Upper lobe of left lung (tissue), 6 donors: Measurements from ENCODE around the gene PCDHGB7. TPM values are rescaled to one million over a fixed set of nuclear protein-coding genes. Genes with fewer than 3 reads are reported as not detected.
"Not testable (repeated sequence)": the region's sequence is repeated elsewhere in the genome, so short reads cannot be mapped to it uniquely, and the experiment has no call there.

Source experiments
- ATAC-seq, 2 donors: fragments of 200-7000 bp; cut with Tn5 transposase; one replicate each; pipeline ENCODE4 v1.9.1; 2022; ENCODE audit warnings: mild to moderate bottlenecking in 2 of 2, moderate library complexity in 2 of 2; ENCODE audit not compliant: low FRiP score in 2 of 2
- DNase-seq, 2 donors: peaks; one replicate each; pipeline ENCODE4 v3.0.0-alpha.2; 2019 to 2020
- H3K27ac ChIP-seq, 4 donors: fragments of 200-600 bp; sonication (generic); one replicate each; pipeline ENCODE4 v1.5.1; 2016 to 2019
- H3K27me3 ChIP-seq, 4 donors: fragments of 200-600 bp; sonication (generic); one replicate each; pipeline ENCODE4 v1.5.1; 2017 to 2019
- H3K36me3 ChIP-seq, 4 donors: fragments of 200-600 bp; sonication (generic); one replicate each; pipeline ENCODE4 v1.5.1; 2016 to 2019
- H3K4me1 ChIP-seq, 4 donors: fragments of 200-600 bp; sonication (generic); one replicate each; pipeline ENCODE4 v1.5.1; 2018 to 2019
- H3K4me3 ChIP-seq, 4 donors: fragments of 200-600 bp; sonication (generic); one replicate each; pipeline ENCODE4 v1.5.1; 2017 to 2019; ENCODE audit warnings: mild to moderate bottlenecking in 2 of 4, moderate library complexity in 1 of 4
- H3K9me3 ChIP-seq, 4 donors: fragments of 200-600 bp; sonication (generic); one replicate each; pipeline ENCODE4 v1.5.1; 2018 to 2019
- EP300 ChIP-seq, 4 donors: sonication (generic); formaldehyde crosslinking; IDR thresholded peaks; one replicate each; pipeline ENCODE4 v1.5.1; 2017; ENCODE audit warnings: antibody characterized with exemption in 4 of 4, control low read depth in 2 of 4
- POLR2A ChIP-seq, 4 donors: fragments of 450-650 bp; IDR thresholded peaks; one replicate each; pipeline ENCODE4 v1.5.1; 2016 to 2017; ENCODE audit warnings: antibody characterized with exemption in 4 of 4, mild to moderate bottlenecking in 2 of 4
- POLR2AphosphoS5 ChIP-seq, 2 donors: sonication (generic); formaldehyde crosslinking; IDR thresholded peaks; one replicate each; pipeline ENCODE4 v1.5.1; 2017; ENCODE audit warnings: antibody characterized with exemption in 2 of 2
- WGBS, 2 donors: methylation state at CpG; one replicate each; pipeline ENCODE4 v1.1.5; 2017 to 2018; 5-methylcytosine and 5-hydroxymethylcytosine counted together
- total RNA-seq, 6 donors: library from RNA; depleted of rRNA in 4 of 6; stranded (reverse); fragments of >200 nt in 4 of 6; gene quantifications; one replicate each; pipeline versions ENCODE4 v1.1.0 to v1.2.1, GENCODE V29; 2016 to 2021
- TF ChIP-seq, protein P1 (sequence below), 6 experiments: fragments of 450-650 bp in 4 of 6; fragments of 200-600 bp in 2 of 6; sonication (generic) in 2 of 6; IDR thresholded peaks; one replicate each; pipeline ENCODE4 v1.5.1; 2016 to 2019; ENCODE audit warnings: antibody characterized with exemption in 6 of 6
- donor health status: DM: no; HTN: no; CAD: no; lungs with moderate emphysema.
- donor health status: DM: no; HTN: yes; CAD: no; lungs with severe emphysema.

Gene PCDHGB7
- total RNA-seq, 6 donors from 2014 or later = 7.0 to 22.5 (median 12.7) TPM

DNA sequence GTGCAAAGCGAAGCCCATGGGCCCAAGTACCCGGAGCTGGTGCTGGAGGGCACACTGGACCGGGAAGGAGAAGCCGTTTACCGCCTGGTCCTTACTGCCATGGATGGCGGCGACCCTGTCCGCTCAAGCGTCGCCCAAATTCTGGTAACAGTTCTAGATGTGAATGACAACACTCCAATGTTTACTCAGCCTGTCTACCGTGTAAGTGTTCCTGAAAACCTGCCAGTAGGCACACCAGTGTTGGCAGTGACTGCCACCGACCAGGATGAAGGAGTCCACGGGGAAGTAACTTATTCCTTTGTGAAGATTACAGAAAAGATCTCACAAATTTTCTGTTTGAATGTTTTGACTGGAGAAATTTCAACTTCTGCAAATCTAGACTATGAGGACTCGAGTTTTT lies 42.9 kb upstream of the PCDHGB7 start:
- no peaks in the 10 kb centered on the region for H3K4me1 ChIP-seq
- H3K27ac ChIP-seq = no peak overlapping the region
- no peaks in the 10 kb centered on the region for H3K27me3 ChIP-seq
- no peaks in the 10 kb centered on the region for H3K36me3 ChIP-seq
- 57 to 65% methylated on average over 6 to 14 of the region's 14 CpGs for WGBS, 2 donors
- ATAC-seq (no peak), DNase-seq (peak in 1 of 2 donors; percentile 32)
- TF ChIP-seq EP300 (IDR thresholded peaks at IDR 0.05) = no peak
- TF ChIP-seq POLR2A (IDR thresholded peaks at IDR 0.05) = no peak
- TF ChIP-seq, protein P1, sequence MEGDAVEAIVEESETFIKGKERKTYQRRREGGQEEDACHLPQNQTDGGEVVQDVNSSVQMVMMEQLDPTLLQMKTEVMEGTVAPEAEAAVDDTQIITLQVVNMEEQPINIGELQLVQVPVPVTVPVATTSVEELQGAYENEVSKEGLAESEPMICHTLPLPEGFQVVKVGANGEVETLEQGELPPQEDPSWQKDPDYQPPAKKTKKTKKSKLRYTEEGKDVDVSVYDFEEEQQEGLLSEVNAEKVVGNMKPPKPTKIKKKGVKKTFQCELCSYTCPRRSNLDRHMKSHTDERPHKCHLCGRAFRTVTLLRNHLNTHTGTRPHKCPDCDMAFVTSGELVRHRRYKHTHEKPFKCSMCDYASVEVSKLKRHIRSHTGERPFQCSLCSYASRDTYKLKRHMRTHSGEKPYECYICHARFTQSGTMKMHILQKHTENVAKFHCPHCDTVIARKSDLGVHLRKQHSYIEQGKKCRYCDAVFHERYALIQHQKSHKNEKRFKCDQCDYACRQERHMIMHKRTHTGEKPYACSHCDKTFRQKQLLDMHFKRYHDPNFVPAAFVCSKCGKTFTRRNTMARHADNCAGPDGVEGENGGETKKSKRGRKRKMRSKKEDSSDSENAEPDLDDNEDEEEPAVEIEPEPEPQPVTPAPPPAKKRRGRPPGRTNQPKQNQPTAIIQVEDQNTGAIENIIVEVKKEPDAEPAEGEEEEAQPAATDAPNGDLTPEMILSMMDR (IDR thresholded peaks at IDR 0.05) = no peak
- TF ChIP-seq POLR2AphosphoS5 (IDR thresholded peaks at IDR 0.05) = no peak
- H3K9me3 ChIP-seq = peaks cover 68 to 83% (median 82%) of the 10 kb centered on the region in 4 donors
- no peak overlapping the region for H3K4me3 ChIP-seq

DNA sequence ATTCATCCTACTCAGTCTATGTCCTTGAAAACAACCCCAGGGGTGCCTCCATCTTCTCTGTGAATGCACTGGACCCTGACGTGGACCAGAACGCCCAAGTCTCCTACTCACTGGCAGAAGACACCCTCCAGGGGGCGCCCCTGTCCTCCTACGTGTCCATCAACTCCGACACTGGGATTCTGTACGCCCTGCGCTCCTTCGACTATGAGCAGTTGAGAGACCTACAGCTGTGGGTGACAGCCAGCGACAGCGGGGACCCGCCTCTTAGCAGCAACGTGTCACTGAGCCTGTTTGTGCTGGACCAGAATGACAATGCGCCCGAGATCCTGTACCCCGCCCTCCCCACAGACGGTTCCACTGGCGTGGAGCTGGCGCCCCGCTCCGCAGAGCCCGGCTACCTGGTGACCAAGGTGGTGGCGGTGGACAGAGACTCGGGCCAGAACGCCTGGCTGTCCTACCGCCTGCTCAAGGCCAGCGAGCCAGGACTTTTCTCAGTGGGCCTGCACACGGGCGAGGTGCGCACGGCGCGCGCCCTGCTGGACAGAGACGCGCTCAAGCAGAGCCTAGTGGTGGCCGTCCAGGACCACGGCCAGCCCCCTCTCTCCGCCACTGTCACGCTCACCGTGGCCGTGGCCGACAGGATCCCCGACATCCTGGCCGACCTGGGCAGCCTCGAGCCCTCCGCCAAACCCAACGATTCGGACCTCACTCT lies 41.9 kb upstream of the PCDHGB7 start:
- H3K4me3 ChIP-seq, H3K36me3 ChIP-seq, H3K4me1 ChIP-seq, H3K27me3 ChIP-seq, H3K27ac ChIP-seq: not testable (repeated sequence)
- DNase-seq (peak in 1 of 2 donors; percentile 53), ATAC-seq (peak in 1 of 2 donors; percentile 11)
- 42 to 47% methylated on average over 10 to 19 of the region's 48 CpGs for WGBS, 2 donors
- peaks cover 65 to 78% (median 74%) of the 10 kb centered on the region in 4 donors for H3K9me3 ChIP-seq

DNA sequence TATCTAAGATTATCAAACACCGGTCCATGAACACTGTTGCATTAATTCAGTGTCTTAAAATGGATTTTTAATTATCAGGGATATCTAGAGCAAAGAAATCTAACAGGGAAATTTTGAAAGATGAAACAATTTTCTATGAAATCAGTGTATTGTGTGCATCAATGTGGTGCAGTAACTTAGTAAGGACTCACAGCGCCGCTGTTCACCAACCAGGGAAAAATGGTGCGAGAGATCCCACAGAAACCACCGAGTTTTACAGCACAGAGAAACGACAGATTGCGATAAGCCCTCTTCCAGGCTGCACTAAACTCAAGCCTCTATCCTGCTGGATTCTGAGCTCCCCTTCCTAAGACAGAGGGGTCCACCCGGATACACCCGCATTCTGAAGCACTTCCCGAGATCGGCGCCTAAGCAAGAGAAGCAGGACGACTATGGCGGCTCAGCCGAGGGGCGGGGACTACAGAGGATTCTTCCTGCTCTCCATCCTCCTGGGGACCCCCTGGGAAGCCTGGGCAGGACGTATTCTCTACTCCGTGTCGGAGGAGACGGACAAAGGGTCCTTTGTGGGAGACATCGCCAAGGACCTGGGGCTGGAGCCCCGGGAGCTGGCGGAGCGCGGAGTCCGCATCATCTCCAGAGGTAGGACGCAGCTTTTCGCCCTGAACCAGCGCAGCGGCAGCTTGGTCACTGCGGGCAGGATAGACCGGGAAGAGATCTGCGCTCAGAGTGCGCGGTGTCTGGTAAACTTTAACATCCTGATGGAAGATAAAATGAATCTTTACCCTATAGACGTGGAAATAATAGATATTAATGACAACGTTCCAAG lies 34.8 kb upstream of the PCDHGB7 start, which contains the start of gene PCDHGA7:
TSS of gene PCDHGA7 (plus strand) at position 274 of the 826 bp plus-strand sequence. CDS start at position 432, 158 bp downstream.
- Histone ChIP-seq H3K27ac (no peak within 1 kb of the TSS), H3K4me3 (peak within 1 kb of the TSS in 3 of 4 donors; percentile 9 to 34 (median 29)), H3K9me3 (peaks cover 40 to 74% (median 60%) of the 10 kb centered on the region in 4 donors), H3K36me3 (no peaks in the 10 kb centered on the region), H3K4me1 (no peaks in the 10 kb centered on the region), H3K27me3 (no peaks in the 10 kb centered on the region)
- ATAC-seq (peak in 1 of 2 donors; percentile 34), DNase-seq (no peak)
- 10 to 30% methylated on average over 14 to 37 of the region's 37 CpGs for WGBS, 2 donors
- TF ChIP-seq, protein P1 (IDR thresholded peaks at IDR 0.05) = no peak
- no peak for TF ChIP-seq POLR2AphosphoS5 (IDR thresholded peaks at IDR 0.05)
- TF ChIP-seq EP300 (IDR thresholded peaks at IDR 0.05) = no peak
- no peak for TF ChIP-seq POLR2A (IDR thresholded peaks at IDR 0.05)

DNA sequence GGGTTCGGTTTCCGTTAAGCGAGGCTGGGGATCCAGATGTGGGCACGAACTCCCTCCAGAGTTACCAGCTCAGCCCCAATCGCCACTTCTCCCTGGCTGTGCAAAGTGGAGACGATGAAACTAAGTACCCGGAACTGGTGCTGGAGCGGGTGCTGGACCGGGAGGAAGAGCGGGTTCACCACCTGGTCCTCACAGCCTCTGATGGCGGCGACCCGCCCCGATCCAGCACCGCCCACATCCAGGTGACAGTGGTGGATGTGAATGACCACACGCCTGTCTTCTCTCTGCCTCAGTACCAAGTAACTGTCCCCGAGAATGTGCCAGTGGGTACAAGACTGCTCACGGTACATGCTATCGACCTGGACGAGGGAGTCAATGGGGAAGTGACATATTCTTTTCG lies 34.1 kb upstream of the PCDHGB7 start:
- WGBS, 2 donors = 34 to 35% methylated on average over 18 to 21 of the region's 21 CpGs
- TF ChIP-seq EP300 (IDR thresholded peaks at IDR 0.05) = no peak
- TF ChIP-seq POLR2A (IDR thresholded peaks at IDR 0.05) = no peak
- no peak for TF ChIP-seq POLR2AphosphoS5 (IDR thresholded peaks at IDR 0.05)
- TF ChIP-seq, protein P1 (IDR thresholded peaks at IDR 0.05) = no peak
- Histone ChIP-seq H3K27ac (no peak overlapping the region), H3K4me1 (no peaks in the 10 kb centered on the region), H3K36me3 (no peaks in the 10 kb centered on the region), H3K9me3 (peaks cover 35 to 71% (median 57%) of the 10 kb centered on the region in 4 donors), H3K4me3 (no peak overlapping the region), H3K27me3 (no peaks in the 10 kb centered on the region)
- ATAC-seq = no peak
- no peak for DNase-seq
